Esophagus muscularis mucosa (tissue), 3 donors: ENCODE measurements around the gene PCGF1.

ENCODE experiments used
- CTCF ChIP-seq, 3 experiments: fragments of 200-600 bp in 2 of 3; fragments of 450-650 bp in 1 of 3; sonication (generic) in 2 of 3; IDR thresholded peaks; one replicate each; pipeline ENCODE4 v1.5.1; 2017 to 2019; ENCODE audit warnings: antibody characterized with exemption in 3 of 3, mild to moderate bottlenecking in 2 of 3, moderate library complexity in 1 of 3
- POLR2AphosphoS5 ChIP-seq, 2 donors: sonication (generic); formaldehyde crosslinking; IDR thresholded peaks; one replicate each; pipeline ENCODE4 v1.6.1; 2017; ENCODE audit warnings: antibody characterized with exemption in 2 of 2

DNA sequence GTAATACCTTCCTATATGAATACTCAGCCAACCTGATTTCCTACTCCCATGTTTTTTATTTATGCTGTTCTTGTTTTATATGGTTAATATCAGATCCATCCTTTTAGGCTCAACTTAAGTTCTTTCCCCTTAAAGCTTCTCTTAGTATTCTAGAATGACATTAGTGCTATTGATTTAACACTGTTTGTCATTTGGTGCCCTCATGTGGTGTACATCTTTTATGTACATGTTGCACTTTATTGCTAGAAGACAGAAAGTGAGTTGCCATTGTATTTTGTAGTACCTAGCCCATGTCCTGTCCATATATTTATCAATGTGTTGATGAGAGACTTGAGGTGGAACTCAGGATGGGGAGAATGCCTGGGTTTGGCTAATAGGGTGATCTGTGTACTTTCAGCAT is 24.7 kb upstream of the PCGF1 start:
- TF ChIP-seq CTCF (IDR thresholded peaks at IDR 0.05) (no peak), POLR2AphosphoS5 (IDR thresholded peaks at IDR 0.05) (no peak)
